Measurements from ENCODE around the gene PLA2G6. TPM values are rescaled to one million over a fixed set of nuclear protein-coding genes. Genes with fewer than 3 reads are reported as not detected.

Gene PLA2G6
- total and polyA plus RNA-seq, 3 donors from 2014 or later: 89.4 to 135 (median 122) TPM

DNA sequence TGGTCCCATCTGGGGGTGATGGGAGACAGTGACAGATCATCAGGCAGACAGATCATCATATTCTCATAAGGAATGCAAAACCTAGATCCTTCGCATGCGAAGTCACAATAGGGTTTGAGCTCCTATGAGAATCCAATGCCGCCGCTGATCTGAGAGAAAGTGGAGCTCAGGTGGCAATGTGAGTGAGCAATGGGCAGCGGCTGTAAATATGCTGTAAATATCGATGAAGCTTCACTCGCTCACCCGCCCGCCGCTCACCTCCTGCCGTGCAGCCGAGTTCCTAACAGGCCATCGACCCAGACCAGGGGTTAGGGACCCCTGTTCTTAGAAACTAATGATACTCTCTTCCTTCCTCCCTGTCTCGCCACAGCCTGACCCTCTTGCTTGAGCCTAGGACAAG, 9.4 kb upstream of the PLA2G6 start:
- Histone ChIP-seq H3K27ac (no peak overlapping the region), H3K4me3 (no peak overlapping the region), H3K9me3 (no peaks in the 10 kb centered on the region), H3K36me3 (ENCODE audit: low read depth, missing control alignments) (no peaks in the 10 kb centered on the region), H3K4me1 (peaks cover 3% of the 10 kb centered on the region), H3K27me3 (no peaks in the 10 kb centered on the region)
- WGBS, 2 donors: 88 to 90% methylated on average over 14 of the region's 14 CpGs
- no peak for TF ChIP-seq POLR2A (IDR thresholded peaks at IDR 0.05)
- TF ChIP-seq, protein P1, sequence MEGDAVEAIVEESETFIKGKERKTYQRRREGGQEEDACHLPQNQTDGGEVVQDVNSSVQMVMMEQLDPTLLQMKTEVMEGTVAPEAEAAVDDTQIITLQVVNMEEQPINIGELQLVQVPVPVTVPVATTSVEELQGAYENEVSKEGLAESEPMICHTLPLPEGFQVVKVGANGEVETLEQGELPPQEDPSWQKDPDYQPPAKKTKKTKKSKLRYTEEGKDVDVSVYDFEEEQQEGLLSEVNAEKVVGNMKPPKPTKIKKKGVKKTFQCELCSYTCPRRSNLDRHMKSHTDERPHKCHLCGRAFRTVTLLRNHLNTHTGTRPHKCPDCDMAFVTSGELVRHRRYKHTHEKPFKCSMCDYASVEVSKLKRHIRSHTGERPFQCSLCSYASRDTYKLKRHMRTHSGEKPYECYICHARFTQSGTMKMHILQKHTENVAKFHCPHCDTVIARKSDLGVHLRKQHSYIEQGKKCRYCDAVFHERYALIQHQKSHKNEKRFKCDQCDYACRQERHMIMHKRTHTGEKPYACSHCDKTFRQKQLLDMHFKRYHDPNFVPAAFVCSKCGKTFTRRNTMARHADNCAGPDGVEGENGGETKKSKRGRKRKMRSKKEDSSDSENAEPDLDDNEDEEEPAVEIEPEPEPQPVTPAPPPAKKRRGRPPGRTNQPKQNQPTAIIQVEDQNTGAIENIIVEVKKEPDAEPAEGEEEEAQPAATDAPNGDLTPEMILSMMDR (IDR thresholded peaks at IDR 0.05): no peak
- no peak for DNase-seq
- intact Hi-C loops (cut with DNase I; ENCODE audit: low total_unique reads): no loop called here

DNA sequence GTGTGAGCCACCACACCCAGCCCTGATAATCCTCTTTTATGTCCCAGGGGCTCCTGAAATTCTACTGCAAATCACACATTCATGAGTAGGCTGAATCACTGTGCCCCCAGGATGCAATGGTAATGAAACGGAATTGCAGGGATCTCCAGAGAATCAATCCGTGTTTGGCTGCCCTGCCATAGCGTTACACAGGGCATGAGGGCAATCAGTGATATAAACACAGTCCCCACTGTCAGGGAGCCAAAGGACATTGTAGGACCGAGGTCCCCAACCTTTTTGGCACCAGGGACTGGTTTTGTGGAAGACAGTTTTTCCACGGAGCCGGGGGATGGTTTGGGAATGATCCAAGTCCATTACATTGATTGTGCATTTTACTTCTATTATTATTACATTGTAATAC, 9.0 kb upstream of the PLA2G6 start:
- 63 to 67% methylated on average over 5 to 6 of the region's 6 CpGs for WGBS, 2 donors
- Histone ChIP-seq H3K27me3 (no peaks in the 10 kb centered on the region), H3K27ac (no peak overlapping the region), H3K9me3 (no peaks in the 10 kb centered on the region), H3K4me1 (peaks cover 3% of the 10 kb centered on the region), H3K36me3 (ENCODE audit: low read depth, missing control alignments) (no peaks in the 10 kb centered on the region), H3K4me3 (no peak overlapping the region)
- no peak for DNase-seq
- intact Hi-C loops (cut with DNase I; ENCODE audit: low total_unique reads): no loop called here
- TF ChIP-seq, protein P1 (IDR thresholded peaks at IDR 0.05): no peak
- TF ChIP-seq POLR2A (IDR thresholded peaks at IDR 0.05): no peak

DNA sequence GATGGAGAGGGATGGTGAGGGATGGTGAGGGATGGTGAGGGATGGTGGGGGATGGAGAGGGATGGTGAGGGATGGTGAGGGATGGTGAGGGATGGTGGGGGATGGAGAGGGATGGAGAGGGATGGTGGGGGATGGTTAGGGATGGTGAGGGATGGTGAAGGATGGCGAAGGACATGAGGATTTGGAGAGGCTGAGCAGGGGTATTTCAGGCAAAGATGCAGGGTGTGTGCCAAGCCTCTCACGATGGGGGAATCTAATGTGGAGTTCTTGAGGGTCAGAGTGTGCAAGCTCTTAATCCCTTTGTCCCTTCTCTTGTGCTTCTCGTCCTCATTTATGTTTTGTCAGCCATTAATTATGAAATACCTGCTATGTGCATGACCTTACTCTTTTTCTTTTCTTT, 7.5 kb upstream of the PLA2G6 start:
- DNase-seq: no peak
- H3K27ac ChIP-seq: no peak overlapping the region
- peaks cover 3% of the 10 kb centered on the region for H3K4me1 ChIP-seq
- H3K9me3 ChIP-seq: no peaks in the 10 kb centered on the region
- 82 to 86% methylated on average over 3 of the region's 3 CpGs for WGBS, 2 donors
- intact Hi-C loops (cut with DNase I; ENCODE audit: low total_unique reads): no loop called here
- no peak overlapping the region for H3K4me3 ChIP-seq
- no peaks in the 10 kb centered on the region for H3K27me3 ChIP-seq
- H3K36me3 ChIP-seq (ENCODE audit: low read depth, missing control alignments): no peaks in the 10 kb centered on the region
- TF ChIP-seq, protein P1 (IDR thresholded peaks at IDR 0.05): no peak
- no peak for TF ChIP-seq POLR2A (IDR thresholded peaks at IDR 0.05)

GRCh38 chr22:38187413-38188212, 6.0 kb upstream of the PLA2G6 start:
- DNase-seq: no peak
- Histone ChIP-seq H3K9me3 (no peaks in the 10 kb centered on the region), H3K36me3 (ENCODE audit: low read depth, missing control alignments) (no peaks in the 10 kb centered on the region), H3K27me3 (no peaks in the 10 kb centered on the region), H3K4me3 (no peak overlapping the region), H3K27ac (no peak overlapping the region), H3K4me1 (no peaks in the 10 kb centered on the region)
- intact Hi-C loops (cut with DNase I; ENCODE audit: low total_unique reads): no loop called here
- no peak for TF ChIP-seq POLR2A (IDR thresholded peaks at IDR 0.05)
- TF ChIP-seq, protein P1 (IDR thresholded peaks at IDR 0.05): no peak
- WGBS, 2 donors: 73 to 83% methylated on average over 9 to 10 of the region's 10 CpGs

DNA sequence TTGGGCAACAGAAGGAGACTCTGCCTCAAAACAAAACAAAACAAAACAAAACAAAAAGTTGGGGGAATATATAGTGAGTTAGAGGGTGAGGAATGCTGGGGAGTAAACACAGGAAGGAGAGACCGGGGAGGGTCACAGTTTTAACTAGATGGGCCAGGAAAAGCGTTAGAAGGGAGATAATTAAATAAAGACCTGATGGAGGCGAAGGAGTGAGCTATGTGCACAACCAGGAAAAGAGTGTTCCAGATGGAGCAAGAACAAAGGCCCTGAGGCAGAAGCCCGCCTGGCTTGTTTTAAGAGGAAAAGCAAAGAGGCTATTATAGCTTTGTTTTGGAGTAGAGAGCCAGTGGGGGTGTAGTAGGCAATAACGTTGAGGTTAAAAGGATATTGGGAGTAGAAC, 4.8 kb upstream of the PLA2G6 start:
- intact Hi-C loops (cut with DNase I; ENCODE audit: low total_unique reads): no loop called here
- no peaks in the 10 kb centered on the region for H3K36me3 ChIP-seq (ENCODE audit: low read depth, missing control alignments)
- no peak overlapping the region for H3K27ac ChIP-seq
- TF ChIP-seq POLR2A (IDR thresholded peaks at IDR 0.05): no peak
- TF ChIP-seq, protein P1 (IDR thresholded peaks at IDR 0.05): no peak
- no peak overlapping the region for H3K4me3 ChIP-seq
- 62 to 74% methylated on average over 5 of the region's 5 CpGs for WGBS, 2 donors
- H3K27me3 ChIP-seq: no peaks in the 10 kb centered on the region
- H3K4me1 ChIP-seq: no peaks in the 10 kb centered on the region
- H3K9me3 ChIP-seq: no peaks in the 10 kb centered on the region
- no peak for DNase-seq
